ENCODE results near the gene KLF13.

KLF13 gene

DNA sequence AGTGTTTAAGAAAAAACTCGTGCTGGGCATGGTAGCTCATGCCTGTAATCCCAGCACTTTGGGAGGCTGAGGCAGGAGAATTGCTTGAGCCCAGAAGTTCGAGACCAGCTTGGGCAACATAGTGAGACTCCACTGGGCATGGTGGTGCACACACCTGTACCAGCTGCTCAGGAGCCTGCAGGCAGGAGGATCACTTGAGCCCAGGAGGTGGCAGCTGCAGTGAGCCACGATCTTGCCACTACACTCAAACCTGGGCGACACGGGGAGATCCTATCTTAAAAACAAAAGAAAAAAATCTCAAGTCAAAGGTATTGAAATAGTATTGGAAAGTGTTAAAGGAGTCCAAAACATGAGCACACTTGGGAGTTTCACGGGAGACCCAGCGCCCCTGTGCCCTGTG, 14.0 kb downstream of the KLF13 start:
- DNase-seq (ENCODE audit: low read depth in 2 of 2): no peak
- H3K4me3 ChIP-seq (replicated peaks in 1 of 2; ENCODE audit: low read depth in 2 of 2, low read length in 2 of 2): no peak overlapping the region
- TF ChIP-seq CTCF (IDR thresholded peaks at IDR 0.05; ENCODE audit: low read depth, low read length): no peak

GRCh38 chr15:31341071-31341470, 14.4 kb downstream of the KLF13 start:
- H3K4me3 ChIP-seq (replicated peaks in 1 of 2; ENCODE audit: low read depth in 2 of 2, low read length in 2 of 2): no peak overlapping the region
- no peak for DNase-seq (ENCODE audit: low read depth in 2 of 2)
- no peak for TF ChIP-seq CTCF (IDR thresholded peaks at IDR 0.05; ENCODE audit: low read depth, low read length)

DNA sequence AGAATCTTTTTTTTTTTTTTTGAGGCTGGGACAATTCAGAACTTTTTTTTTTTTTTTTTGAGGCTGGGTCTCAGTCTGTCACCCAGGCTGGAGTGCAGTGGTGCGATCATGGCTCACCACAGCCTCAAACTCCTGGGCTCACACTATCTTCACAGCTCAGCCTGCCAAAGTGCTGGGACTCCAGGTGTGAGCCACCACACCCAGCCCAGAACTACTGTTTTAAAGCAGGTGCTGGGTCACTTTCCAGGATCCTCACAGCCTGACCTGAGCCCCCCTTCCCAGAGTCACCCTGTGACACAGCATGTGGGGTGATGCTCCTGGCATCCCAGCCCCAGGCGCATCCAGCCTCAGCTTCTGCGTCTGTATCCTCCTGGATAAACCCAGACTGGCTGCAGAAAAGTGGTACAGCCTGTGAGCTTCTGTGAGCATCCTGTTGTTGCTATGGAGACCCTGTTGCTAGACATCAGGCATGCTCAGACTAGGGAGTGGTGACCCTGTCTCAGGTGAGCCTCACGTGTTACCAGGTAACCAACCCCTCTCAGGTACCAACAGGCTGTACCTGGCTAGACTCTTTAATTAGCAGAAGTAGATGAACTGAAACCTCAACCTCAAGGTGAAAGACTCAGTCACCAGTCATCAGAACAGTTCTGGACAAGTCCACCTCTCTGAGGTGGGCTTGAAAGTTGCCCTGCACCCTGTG, 15.0 kb downstream of the KLF13 start:
- no peak overlapping the region for H3K4me3 ChIP-seq (replicated peaks in 1 of 2; ENCODE audit: low read depth in 2 of 2, low read length in 2 of 2)
- no peak for TF ChIP-seq CTCF (IDR thresholded peaks at IDR 0.05; ENCODE audit: low read depth, low read length)
- DNase-seq (ENCODE audit: low read depth in 2 of 2): no peak

DNA sequence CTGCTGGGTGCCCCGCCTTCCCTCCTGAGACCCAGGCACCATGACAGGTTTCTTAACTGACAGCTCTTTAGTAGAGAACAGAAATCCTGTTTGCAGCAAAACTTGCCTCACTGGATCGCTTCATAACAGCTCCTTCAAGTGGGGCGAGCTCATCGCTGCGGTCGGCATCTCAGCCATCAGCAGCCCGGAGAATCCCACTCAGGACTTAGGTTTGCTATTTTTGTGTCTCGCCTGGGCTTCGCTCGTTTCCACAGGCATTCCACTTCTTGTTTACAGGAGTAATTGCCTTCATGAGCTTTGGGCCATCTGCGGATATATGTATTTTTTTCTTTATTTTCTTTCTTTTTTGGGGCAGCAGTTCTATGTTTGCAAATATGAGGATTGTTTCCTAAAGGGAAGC, 15.7 kb downstream of the KLF13 start:
- no peak for TF ChIP-seq CTCF (IDR thresholded peaks at IDR 0.05; ENCODE audit: low read depth, low read length)
- H3K4me3 ChIP-seq (replicated peaks in 1 of 2; ENCODE audit: low read depth in 2 of 2, low read length in 2 of 2): no peak overlapping the region
- no peak for DNase-seq (ENCODE audit: low read depth in 2 of 2)

GRCh38 chr15:31342781-31343626, 16.4 kb downstream of the KLF13 start:
- DNase-seq (ENCODE audit: low read depth in 2 of 2): no peak
- no peak for TF ChIP-seq CTCF (IDR thresholded peaks at IDR 0.05; ENCODE audit: low read depth, low read length)
- no peak overlapping the region for H3K4me3 ChIP-seq (replicated peaks in 1 of 2; ENCODE audit: low read depth in 2 of 2, low read length in 2 of 2)

DNA sequence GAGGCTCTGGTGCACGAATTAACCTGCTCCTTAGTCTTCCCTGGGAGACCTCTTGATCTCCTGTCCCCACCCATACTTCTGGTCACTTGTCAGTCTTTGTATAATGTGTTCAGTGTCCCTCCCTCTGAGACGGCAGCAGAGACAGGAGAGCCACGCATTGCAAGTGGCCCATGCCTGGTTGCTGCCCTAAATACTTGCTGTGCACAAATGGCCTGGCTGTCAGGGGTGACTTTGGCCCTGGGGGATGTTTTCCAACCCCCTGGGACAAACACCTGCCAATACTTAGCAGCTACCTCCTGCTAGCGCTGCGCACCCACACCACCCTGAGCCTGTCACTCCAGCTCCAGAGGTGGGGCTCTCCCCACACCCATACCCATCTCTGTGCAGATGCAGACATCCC, 17.2 kb downstream of the KLF13 start:
- no peak for TF ChIP-seq CTCF (IDR thresholded peaks at IDR 0.05; ENCODE audit: low read depth, low read length)
- DNase-seq (ENCODE audit: low read depth in 2 of 2): no peak
- no peak overlapping the region for H3K4me3 ChIP-seq (replicated peaks in 1 of 2; ENCODE audit: low read depth in 2 of 2, low read length in 2 of 2)
